ENCODE results near the gene ACTN2. TPM values are rescaled to one million over a fixed set of nuclear protein-coding genes. Genes with fewer than 3 reads are reported as not detected.

ACTN2 gene
- total RNA-seq, 2 donors from 2014 or later, result 0.79 to 2.2 TPM

GRCh38 chr1:236686815-236687160 lies 489 bp downstream of the ACTN2 start:
- DNase-seq, result peak; percentile 64
- H3K27ac ChIP-seq (ENCODE audit: low read depth, low read length), result no peak overlapping the region
- Mint-ChIP-seq H3K4me3 (peak overlapping the region; percentile 44), H3K9me3 (peaks cover 8% of the 10 kb centered on the region), H3K27me3 (ENCODE audit: insufficient read depth) (peaks cover 57% of the 10 kb centered on the region), H3K4me1 (peaks cover 9% of the 10 kb centered on the region), H3K36me3 (ENCODE audit: low read depth) (no peaks in the 10 kb centered on the region), H3K27ac (no peak overlapping the region)
- peaks cover 2% of the 10 kb centered on the region for H3K4me1 ChIP-seq (ENCODE audit: control insufficient read depth, insufficient read depth, low read length)
- peaks cover 48% of the 10 kb centered on the region for H3K27me3 ChIP-seq (ENCODE audit: control insufficient read depth, insufficient read depth, low read length, poor library complexity, severe bottlenecking)
- H3K36me3 ChIP-seq (ENCODE audit: control insufficient read depth, insufficient read depth, low read length), result no peaks in the 10 kb centered on the region
- peak overlapping the region; percentile 71 for H3K4me3 ChIP-seq (ENCODE audit: low read length)
- WGBS, 2 experiments (ENCODE audit: insufficient coverage in 1 of 2, insufficient read length in 1 of 2), result 29 to 65% methylated on average over 13 to 31 of the region's 31 CpGs
- H3K9me3 ChIP-seq (ENCODE audit: control insufficient read depth, low read length), result peaks cover 5% of the 10 kb centered on the region
- TF ChIP-seq, protein P1, sequence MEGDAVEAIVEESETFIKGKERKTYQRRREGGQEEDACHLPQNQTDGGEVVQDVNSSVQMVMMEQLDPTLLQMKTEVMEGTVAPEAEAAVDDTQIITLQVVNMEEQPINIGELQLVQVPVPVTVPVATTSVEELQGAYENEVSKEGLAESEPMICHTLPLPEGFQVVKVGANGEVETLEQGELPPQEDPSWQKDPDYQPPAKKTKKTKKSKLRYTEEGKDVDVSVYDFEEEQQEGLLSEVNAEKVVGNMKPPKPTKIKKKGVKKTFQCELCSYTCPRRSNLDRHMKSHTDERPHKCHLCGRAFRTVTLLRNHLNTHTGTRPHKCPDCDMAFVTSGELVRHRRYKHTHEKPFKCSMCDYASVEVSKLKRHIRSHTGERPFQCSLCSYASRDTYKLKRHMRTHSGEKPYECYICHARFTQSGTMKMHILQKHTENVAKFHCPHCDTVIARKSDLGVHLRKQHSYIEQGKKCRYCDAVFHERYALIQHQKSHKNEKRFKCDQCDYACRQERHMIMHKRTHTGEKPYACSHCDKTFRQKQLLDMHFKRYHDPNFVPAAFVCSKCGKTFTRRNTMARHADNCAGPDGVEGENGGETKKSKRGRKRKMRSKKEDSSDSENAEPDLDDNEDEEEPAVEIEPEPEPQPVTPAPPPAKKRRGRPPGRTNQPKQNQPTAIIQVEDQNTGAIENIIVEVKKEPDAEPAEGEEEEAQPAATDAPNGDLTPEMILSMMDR (conservative IDR thresholded peaks at IDR 0.05), result no peak
- H3K9ac ChIP-seq (ENCODE audit: extremely low read depth, low read length, poor library complexity, severe bottlenecking), result no peak overlapping the region

DNA sequence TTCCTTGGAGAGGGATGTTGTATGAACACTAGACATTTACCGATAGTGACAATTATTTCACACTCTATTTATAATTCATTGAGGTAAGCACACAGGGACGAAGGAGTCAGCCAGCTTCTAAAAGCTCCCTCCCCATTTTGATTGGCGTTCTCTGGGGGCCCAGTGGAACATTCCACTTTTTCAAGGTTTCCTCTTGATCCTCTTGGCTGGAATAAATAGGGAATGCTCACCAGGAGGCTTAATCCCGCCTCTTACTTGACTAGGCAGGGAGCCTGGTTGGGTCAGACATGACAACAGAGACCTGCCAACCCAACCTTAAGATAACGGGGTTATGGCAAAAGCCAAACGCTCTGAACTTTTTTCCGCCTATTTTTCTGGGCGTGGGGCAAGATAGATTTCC lies 974 bp downstream of the ACTN2 start:
- peaks cover 48% of the 10 kb centered on the region for H3K27me3 ChIP-seq (ENCODE audit: control insufficient read depth, insufficient read depth, low read length, poor library complexity, severe bottlenecking)
- peak overlapping the region; percentile 71 for H3K4me3 ChIP-seq (ENCODE audit: low read length)
- H3K9ac ChIP-seq (ENCODE audit: extremely low read depth, low read length, poor library complexity, severe bottlenecking), result no peak overlapping the region
- peaks cover 5% of the 10 kb centered on the region for H3K4me1 ChIP-seq (ENCODE audit: control insufficient read depth, insufficient read depth, low read length)
- no peak overlapping the region for H3K27ac ChIP-seq (ENCODE audit: low read depth, low read length)
- Mint-ChIP-seq H3K4me1 (peaks cover 13% of the 10 kb centered on the region), H3K4me3 (peak overlapping the region; percentile 44), H3K36me3 (ENCODE audit: low read depth) (no peaks in the 10 kb centered on the region), H3K9me3 (peaks cover 8% of the 10 kb centered on the region), H3K27ac (no peak overlapping the region), H3K27me3 (ENCODE audit: insufficient read depth) (peaks cover 57% of the 10 kb centered on the region)
- peaks cover 5% of the 10 kb centered on the region for H3K9me3 ChIP-seq (ENCODE audit: control insufficient read depth, low read length)
- H3K36me3 ChIP-seq (ENCODE audit: control insufficient read depth, insufficient read depth, low read length), result no peaks in the 10 kb centered on the region
- no peak for DNase-seq
- TF ChIP-seq, protein P1 (conservative IDR thresholded peaks at IDR 0.05), result no peak
- WGBS, 2 experiments (ENCODE audit: insufficient coverage in 1 of 2, insufficient read length in 1 of 2), result 88 to 90% methylated on average over 4 to 8 of the region's 8 CpGs

DNA sequence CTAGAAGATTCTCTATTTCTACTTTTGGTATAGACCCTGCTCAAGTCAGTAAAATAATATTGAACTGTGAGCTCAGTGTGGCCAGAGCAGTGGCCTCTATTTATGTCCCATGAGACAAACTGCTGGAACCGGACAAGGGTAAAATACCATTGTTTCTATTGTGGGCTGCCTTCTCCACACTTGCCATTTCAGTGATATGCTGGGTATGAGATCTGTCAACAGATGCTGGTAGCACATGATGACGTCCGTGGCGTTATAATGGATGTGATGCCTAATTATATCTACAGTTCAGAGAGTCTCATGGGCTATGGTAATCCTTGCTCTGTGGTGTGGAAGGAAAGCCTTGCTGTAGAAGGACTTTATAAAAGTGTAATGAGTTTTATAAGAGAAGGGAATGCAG lies 2.4 kb downstream of the ACTN2 start:
- no peak overlapping the region for H3K4me3 ChIP-seq (ENCODE audit: low read length)
- Mint-ChIP-seq H3K9me3 (peaks cover 8% of the 10 kb centered on the region), H3K4me1 (peaks cover 25% of the 10 kb centered on the region), H3K27me3 (ENCODE audit: insufficient read depth) (peaks cover 55% of the 10 kb centered on the region), H3K4me3 (no peak overlapping the region), H3K36me3 (ENCODE audit: low read depth) (no peaks in the 10 kb centered on the region), H3K27ac (no peak overlapping the region)
- TF ChIP-seq, protein P1 (conservative IDR thresholded peaks at IDR 0.05), result no peak
- WGBS, 2 experiments (ENCODE audit: insufficient coverage in 1 of 2, insufficient read length in 1 of 2), result 86 to 93% methylated on average over 4 of the region's 4 CpGs
- H3K9ac ChIP-seq (ENCODE audit: extremely low read depth, low read length, poor library complexity, severe bottlenecking), result no peak overlapping the region
- DNase-seq, result no peak
- peaks cover 5% of the 10 kb centered on the region for H3K9me3 ChIP-seq (ENCODE audit: control insufficient read depth, low read length)
- H3K27me3 ChIP-seq (ENCODE audit: control insufficient read depth, insufficient read depth, low read length, poor library complexity, severe bottlenecking), result peaks cover 48% of the 10 kb centered on the region
- H3K36me3 ChIP-seq (ENCODE audit: control insufficient read depth, insufficient read depth, low read length), result no peaks in the 10 kb centered on the region
- peaks cover 5% of the 10 kb centered on the region for H3K4me1 ChIP-seq (ENCODE audit: control insufficient read depth, insufficient read depth, low read length)
- H3K27ac ChIP-seq (ENCODE audit: low read depth, low read length), result no peak overlapping the region
